Measurements from ENCODE around the gene HHAT. TPM values are rescaled to one million over a fixed set of nuclear protein-coding genes. Genes with fewer than 3 reads are reported as not detected.
"Not testable (repeated sequence)": the region's sequence is repeated elsewhere in the genome, so short reads cannot be mapped to it uniquely, and the experiment has no call there.

The HHAT gene
- total RNA-seq, 1 donor from 2014 or later = 1.9 TPM

- DNase-seq (ENCODE audit: low spot score) (no peak), ATAC-seq (no peak)
These were observed 299.1 kb downstream of the HHAT start for GRCh38 chr1:210627755-210628154.

- ATAC-seq = no peak
- DNase-seq (ENCODE audit: low spot score) = no peak
These were observed 300.6 kb downstream of the HHAT start for GRCh38 chr1:210629276-210629675.

DNA sequence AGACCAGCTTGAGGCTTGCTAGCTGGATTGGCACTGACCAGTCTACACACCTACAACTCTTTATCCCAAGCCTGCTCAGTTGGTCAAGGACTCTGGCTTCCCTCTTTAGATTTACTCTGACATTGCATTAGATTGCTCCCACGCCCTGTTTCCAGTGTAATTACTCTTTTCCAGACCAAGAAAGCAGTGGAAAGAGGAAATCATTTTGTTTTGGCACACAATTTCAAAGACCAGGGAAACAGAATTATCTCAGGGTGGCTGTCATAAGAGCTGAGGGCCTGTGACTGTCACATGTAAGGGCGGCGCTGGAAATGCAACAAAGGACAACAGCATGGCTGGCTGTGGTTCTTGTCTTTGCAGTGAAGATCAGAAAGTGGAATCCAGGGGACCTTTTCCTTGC, 302.7 kb downstream of the HHAT start:
- ATAC-seq (no peak), DNase-seq (ENCODE audit: low spot score) (no peak)

DNA sequence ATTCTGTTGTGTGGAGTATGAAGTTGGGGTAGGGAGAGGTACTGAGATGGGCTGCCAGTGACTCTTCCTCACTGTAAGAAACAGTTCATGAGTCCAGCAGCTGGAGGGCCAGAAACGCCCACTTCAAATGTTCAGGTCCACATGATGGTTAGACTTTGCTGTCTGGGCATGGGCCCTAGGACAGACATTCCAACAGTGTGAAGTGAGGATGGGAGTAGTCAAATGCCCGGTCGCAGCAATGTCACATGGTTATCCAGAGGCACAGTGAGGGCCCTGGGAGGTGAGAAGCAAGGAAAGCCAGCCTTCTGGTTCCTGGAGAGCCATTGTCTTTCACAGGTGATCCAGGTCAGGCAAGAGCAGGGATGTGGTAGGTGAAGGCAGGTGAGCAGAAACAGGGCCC, 304.4 kb downstream of the HHAT start:
- ATAC-seq (no peak), DNase-seq (ENCODE audit: low spot score) (no peak)

DNA sequence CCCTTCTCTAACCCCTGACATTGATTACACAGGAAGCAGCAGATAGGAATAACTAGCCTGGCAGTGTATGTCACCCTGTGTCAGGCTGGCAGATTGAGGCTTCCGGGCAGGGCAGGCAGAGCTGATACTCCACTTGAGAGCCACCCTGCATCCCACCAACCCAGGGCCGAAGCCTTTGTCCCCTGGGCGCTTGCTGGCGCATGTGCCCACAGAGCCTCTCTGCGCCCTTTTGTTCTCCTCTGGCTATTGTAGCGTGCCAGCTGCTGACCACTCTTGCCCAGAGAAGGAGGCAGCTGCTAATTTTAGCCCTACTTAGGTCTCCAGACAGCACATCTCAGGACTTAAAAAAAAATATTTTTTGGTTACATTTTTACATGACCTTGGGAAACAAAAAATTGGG, 304.9 kb downstream of the HHAT start:
- ATAC-seq (no peak), DNase-seq (ENCODE audit: low spot score) (no peak)

DNA sequence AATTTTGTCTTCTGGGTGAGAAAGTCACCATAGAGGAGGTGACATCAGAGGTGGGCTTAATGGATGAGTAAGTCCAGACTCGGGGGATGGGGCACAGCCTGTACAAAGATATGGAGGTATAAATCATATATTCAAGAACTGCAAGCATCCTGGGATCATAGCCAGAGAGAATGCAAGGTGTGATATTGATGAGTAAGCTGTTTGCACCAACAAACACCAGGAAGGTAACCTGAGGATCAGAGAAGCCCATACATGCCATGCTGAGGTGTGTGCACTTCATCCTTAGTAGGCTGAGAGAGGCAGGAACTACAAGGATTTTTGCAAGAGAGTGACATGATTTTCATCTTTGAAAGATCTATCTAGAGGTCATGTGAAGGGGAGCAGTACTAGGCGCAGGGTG, 306.4 kb downstream of the HHAT start:
- DNase-seq (ENCODE audit: low spot score) (no peak), ATAC-seq (no peak)

- no peak for ATAC-seq
These were observed 312.9 kb downstream of the HHAT start for GRCh38 chr1:210641582-210641981.

DNA sequence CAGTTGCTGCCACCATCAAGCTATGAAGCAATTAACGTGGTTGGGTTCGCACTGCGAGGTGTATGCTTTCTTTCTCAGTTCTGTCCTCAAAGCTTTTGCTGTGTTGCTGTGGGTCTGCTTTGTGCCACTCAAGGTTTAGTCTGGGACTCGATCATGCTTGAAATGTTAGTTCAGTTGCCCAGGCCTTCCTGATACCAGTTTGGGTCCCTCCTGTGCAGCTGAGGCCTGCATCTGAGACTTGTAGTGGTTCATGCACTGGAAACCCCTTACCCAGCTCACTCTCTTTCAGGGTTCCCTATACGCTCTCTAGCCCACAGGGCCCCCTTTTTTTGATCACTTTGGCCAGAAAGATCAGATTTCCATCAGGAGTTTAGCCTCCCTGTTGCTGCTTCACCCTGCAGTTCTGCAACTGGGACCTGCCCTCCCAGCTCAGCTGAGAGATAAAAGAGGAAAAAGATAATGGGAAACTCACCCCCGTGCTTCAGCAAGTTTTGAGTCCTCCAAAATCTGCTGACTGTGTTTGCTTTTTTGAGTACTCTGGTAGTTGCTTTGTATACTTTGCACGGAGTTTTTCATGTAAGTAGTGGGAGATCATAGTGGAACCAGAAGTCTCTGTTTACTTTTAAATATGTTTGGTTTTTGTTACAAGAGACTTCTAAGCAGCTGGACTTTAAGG, 317.0 kb downstream of the HHAT start:
- DNase-seq (ENCODE audit: low spot score) (no peak), ATAC-seq (no peak)

More at GRCh38 chr1:210641582-210641981, 312.9 kb downstream of the HHAT start:
- no peak for DNase-seq (ENCODE audit: low spot score)

GRCh38 chr1:210646258-210646616, 317.5 kb downstream of the HHAT start:
- ATAC-seq = no peak

DNA sequence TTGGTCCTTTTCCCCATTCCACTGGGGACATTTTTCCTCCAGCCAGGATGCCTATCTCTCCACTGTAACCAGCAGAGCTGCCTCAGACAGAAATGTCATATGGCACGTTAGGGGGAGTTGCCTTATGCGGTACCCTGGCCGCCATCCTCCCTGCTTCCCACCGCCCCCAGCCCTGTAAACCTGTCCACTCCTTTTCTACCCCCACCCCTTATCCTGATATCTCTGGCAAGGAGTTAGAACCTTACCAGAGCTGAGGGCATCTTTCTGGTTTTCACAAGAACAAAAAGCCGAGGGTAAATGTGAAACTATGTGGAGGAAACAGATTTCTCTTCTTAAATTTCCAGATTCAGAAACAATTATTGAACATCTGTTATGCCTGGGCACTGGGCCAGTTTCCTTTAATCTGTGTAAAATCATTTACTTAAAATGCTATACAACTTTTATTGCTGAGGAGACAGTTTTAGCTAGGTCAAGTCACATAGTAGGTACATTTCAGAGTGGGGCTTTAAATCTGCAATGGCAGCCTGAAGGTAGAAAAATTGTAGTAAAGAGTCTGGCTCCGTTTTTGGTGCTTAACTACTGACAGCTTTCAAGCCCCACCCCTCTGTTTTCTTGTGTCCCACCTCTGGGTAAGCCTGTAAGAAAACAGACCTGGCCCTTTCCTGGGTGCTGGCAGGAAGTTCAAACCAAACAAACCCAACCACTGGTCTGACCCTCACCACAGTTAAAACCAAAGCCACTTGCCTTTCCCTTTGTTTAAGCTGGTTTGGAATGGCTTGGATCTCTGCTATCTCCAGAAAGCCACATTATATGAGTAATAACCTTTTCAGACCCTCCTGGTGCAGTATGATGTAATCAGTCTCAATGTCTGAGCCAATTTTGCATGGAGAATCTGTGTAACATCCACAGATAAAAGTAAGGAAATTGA, 319.0 kb downstream of the HHAT start:
- no peak for ATAC-seq

More at GRCh38 chr1:210646258-210646616, 317.5 kb downstream of the HHAT start:
- DNase-seq (ENCODE audit: low spot score) = no peak

GRCh38 chr1:210648588-210649269, 320.0 kb downstream of the HHAT start:
- DNase-seq (ENCODE audit: low spot score) = no peak
- no peak for ATAC-seq

More for the DNA sequence above, 319.0 kb downstream of the HHAT start:
- DNase-seq (ENCODE audit: low spot score) = no peak

- DNase-seq (ENCODE audit: low spot score) = no peak
- ATAC-seq = no peak
These were observed 321.7 kb downstream of the HHAT start for GRCh38 chr1:210650403-210650802.

GRCh38 chr1:210652329-210652954, 323.7 kb downstream of the HHAT start:
- DNase-seq (ENCODE audit: low spot score) (no peak), ATAC-seq (no peak)

DNA sequence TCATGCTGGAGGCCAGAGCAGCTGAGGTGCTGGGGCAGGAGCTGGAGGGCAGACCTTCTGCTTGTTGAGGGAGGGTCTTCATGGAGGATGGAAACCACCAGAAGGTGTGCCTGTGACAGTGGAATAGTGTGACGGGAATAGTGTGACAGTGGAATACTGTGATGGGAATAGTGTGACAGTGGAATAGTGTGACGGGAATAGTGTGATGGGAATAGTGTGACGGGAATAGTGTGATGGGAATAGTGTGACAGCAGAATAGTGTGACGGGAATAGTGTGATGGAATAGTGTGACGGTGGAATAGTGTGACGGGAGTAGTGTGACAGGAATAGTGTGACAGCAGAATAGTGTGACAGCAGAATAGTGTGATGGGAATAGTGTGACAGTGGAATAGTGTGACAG, 325.1 kb downstream of the HHAT start:
- ATAC-seq (peak; percentile 56), DNase-seq (ENCODE audit: low spot score) (no peak)

DNA sequence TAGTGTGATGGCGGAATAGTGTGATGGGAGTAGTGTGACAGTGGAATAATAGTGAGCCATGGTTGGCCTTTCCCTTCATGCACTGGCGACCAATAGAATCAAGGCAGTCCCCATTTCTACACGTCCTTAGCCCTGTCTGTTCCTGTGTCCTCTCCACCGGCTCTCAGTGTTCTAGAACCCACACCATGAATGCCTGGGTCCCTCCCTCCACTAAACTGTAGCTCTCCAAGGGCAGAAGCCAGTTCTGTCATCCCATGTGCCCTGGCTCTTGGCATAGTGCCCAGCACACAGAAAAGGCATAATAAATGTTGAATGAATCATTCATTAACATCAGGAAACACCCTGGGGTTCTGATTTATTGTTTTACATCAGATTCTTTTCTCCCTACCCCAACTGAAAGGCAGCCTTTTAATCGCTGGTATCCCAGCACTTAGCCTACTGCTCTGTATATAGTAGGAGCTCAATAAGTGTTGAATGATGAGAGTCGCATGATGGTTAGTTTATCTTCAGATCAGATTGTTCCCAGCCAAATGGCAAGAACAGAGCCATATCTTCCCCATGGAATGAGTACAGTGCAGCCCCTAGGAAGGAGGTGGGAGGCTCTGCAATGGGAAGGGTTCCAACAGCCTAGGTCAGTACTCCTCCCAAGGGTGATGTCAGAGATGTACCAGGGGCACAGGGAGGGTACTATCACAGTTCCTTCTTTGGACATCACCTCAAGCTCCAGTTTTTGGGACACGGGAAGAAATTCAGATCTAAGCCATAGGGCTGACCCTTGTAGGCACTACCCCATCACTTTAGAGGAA, 325.7 kb downstream of the HHAT start:
- DNase-seq (ENCODE audit: low spot score) = no peak
- no peak for ATAC-seq

- ATAC-seq (no peak), DNase-seq (ENCODE audit: low spot score) (no peak)
These were observed 326.8 kb downstream of the HHAT start for GRCh38 chr1:210655511-210655910.

DNA sequence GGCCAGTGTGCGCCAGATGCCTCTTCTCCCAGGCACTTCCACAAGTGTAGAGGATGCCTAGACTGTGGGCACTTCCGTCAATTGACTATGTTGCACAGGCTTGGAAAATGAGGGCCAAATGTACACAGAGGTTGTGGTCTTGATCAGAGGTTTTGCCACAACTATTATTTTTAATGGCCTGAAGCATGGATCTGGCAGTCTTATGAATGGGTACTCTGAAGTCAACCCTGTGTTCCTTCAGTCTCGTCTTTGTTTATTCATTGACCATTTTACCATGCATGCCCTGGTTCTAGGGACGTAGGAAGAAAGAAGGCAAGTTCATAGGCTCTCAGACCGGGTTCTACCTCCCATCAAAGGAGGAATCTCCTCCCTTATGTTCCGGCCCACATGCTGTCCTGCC, 329.1 kb downstream of the HHAT start:
- ATAC-seq (no peak), DNase-seq (ENCODE audit: low spot score) (no peak)

- DNase-seq (ENCODE audit: low spot score); ATAC-seq: not testable (repeated sequence)
These were observed 332.8 kb downstream of the HHAT start for GRCh38 chr1:210661520-210661919.

DNA sequence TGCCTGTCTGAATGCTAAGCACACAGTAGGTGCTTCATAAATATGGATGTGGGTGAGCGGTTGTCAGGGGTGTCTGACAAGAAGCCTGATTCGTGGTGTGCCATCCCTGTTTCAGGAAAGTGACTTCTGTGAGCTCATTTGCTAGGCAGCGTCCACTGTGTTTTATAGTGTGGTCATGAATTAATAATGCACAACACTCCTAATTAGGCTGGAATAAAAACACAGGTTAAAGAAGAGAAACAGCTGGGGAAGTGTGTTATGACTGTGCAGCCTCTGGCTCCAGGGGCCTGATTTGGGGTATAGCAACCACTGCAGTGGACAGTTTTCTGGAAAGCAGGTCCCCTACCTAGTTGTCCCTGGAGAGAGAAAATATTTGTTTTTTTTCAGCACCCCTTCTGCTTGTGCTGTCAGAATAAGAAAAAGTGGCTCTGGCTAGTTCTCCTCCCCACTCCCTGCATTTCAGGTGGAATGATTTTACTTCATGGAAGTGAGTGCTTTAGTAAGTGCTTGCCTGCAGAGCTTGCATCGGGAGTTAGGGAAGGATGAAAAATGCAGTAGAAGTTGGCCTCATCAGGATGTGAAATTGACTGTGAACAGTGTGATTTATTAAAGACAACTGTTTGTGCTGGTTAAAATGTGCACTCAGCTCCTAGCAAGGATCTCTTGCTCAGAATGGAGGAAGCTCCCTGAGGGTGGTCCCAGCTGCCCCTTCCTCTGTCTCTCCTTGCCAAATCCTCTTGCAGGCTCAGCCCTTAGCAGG, 333.8 kb downstream of the HHAT start:
- DNase-seq (ENCODE audit: low spot score) = no peak
- no peak for ATAC-seq
